NCI-H69 (cell line): Measurements from ENCODE around the gene CIC.
"Not testable (repeated sequence)": the region's sequence is repeated elsewhere in the genome, so short reads cannot be mapped to it uniquely, and the experiment has no call there.

Source experiments
- DNase-seq: peaks from one replicate; lab custom pipeline; 2025; lab: John Stamatoyannopoulos, UW

CIC gene

DNA sequence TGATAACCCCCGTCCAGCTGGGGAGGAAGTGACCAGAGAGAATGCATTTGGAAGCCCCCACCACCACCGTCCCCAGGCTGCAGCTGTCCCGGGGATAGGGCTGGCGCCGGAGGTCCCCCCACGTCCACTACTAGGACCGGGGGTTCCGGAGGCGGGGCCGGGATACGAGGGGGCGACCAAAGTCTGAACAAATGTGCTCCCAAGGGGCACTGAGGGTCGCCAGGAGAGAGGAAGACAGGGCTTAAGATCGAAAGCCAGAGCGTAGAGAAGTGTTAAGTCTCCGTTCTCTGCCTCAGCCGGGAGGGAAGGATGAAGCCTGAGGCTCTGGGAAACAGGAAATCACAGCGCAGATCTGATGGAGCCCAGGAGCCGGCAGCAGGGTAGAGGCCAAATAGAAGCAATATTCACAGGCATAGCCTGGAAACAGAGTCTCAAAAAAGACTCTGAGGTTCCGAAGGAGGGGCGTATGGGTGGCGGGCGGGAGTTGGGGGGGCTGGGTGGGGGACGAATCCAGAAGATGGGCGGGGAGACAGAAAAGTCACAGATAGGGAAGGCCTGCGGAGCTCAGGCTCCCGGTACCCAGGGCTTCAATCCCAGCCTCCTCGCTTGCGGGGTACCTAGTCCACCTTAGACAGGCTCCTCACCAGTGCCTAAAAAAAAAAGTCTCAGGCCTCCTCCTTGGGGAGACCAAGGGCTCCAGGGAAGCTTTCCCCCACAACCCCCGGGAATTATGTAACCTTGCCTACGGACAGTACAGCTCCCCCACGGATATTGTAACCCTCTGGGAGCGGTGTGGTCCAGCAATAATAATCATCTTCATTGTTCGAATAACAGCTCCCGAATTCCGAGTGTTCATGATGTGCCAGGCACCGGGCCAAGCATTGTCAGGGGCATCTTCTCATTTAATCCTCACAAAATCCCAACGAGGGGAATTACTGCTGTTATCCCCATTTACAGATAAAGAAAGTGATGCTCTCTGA lies 13.0 kb upstream of the CIC start:
- DNase-seq, result peak; percentile 78

DNA sequence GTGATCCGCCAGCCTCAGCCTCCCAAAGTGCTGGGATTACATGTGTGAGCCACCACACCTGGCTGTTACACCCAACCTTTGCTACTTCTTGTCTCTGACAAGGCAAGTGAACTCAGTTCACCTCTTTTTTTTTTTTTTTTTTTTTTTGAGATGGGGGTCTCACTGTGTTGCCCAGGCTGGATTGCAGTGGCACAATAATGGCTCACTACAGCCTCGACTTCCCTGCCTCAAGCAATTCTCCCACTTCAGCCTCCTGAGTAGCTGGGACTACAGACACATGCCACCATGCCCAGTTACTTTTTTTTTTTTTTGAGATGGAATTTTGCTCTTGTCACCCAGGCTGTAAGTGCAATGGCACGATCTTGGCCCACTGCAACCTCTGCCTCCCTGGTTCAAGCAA lies 11.2 kb upstream of the CIC start:
- not testable (repeated sequence) for DNase-seq

DNA sequence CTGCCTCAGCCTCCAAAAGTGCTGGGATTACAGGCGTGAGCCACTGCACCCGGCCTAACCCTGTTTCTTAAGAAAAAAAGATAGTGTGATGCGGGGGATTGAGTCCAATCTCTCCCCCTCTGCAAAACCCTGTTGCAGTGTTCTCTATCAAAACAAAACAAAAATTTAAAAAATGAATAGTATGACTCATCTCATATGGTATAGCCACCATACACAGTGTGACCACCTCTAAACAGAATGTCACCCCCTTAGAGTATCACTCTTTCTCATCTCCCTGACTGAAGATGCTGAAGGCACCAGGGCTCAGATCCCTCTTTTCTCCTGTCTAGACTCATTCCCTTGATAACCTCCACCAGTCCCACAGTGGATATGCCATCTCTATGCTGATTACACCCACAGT lies 7.3 kb upstream of the CIC start:
- no peak for DNase-seq

DNA sequence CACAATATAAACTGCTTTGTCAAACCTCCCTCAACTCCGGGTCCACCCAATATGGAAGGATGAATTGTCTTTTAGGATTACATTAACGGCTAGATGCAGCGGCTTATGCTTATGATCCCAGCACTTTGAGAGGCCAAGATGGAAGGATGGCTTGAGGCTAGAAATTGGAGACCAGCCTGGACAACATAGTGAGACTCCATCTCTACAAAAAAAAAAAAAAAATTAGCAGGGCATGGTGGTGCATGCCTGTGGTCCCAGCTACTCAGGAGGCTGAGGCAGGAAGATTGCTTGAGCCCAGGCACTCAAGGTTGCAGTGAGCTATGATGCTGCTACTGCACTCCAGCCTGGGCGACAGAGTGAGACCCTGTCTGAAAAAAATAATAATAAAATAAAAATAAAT lies 2.9 kb upstream of the CIC start:
- not testable (repeated sequence) for DNase-seq

DNA sequence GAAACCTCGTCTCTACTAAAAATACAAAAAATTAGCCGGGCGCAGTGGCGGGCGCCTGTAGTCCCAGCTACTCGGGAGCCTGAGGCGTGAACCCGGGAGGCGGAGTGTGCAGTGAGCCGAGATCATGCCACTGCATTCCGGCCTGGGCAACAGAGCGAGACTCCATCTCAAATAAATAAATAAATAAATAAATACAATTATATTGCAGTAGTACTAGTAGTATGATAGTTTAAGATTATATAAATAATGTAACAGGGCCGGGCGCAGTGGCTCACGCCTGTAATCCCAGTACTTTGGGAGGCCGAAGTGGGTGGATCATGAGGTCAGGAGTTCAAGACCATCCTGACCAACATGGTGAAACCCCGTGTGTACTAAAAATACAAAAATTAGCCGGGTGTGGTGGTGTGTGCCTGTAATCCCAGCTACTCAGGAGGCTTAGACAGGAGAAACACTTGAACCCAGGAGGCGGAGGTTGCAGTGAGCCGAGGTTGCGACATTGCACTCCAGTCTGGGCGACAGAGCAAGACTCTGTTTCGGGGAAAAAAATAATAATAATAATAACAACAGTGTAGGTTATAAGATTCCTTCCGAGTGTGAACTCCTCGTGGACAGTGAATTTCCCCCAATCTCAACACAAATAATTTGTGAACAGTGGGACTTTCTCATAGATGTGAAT lies 2.0 kb upstream of the CIC start:
- not testable (repeated sequence) for DNase-seq

DNA sequence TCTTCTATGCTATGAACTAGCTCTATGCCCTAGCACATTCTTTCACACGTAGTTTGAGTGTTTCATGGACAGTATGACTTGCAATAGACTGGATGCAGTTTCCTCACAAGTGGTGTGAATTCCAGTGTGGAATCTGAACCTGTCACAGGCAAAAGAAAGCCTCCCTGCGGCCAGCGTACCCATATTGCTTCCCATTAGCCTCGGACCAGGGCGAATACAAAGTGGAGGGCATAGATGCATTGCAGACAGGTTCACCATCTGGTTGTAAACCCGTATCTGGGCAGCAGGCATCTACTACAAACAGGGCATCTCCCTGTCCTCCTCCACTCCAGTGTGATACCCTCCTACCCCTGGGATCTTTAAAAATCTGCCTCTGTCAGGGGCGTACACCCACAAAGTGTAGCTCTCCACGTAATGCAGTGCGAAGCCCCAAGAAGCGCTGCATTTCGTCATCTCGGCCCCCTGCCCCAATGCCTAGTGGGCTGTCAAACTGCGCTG lies 1.4 kb upstream of the CIC start:
- DNase-seq, result no peak

DNA sequence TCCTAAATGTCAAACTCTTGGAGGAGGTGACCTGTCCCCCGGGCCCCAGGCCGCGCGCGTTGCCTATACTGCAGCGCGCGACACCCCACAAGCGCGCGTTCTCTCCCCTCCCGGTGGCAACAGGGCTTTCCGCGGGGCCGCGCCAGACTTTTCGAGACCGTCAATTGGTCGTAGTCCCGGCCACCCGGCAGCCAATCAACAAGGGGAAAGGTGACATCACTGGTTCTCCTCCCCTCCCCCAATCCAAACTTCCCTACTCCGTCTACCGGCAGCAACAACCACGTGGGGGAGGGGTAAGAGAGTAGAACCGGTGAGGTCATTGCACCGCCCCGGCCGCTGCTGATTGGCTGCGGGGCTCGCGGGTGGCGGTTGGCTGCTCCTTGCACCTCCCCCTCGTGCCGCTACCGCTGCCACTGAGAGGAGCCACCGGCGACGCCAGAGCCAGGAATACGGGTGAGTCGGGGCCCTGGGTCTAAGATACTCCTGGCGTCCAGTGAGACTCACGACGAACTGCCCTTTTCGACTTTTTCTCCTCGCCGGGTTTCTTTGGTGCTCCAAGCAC lies 829 bp upstream of the CIC start:
- peak; percentile 100 for DNase-seq

DNA sequence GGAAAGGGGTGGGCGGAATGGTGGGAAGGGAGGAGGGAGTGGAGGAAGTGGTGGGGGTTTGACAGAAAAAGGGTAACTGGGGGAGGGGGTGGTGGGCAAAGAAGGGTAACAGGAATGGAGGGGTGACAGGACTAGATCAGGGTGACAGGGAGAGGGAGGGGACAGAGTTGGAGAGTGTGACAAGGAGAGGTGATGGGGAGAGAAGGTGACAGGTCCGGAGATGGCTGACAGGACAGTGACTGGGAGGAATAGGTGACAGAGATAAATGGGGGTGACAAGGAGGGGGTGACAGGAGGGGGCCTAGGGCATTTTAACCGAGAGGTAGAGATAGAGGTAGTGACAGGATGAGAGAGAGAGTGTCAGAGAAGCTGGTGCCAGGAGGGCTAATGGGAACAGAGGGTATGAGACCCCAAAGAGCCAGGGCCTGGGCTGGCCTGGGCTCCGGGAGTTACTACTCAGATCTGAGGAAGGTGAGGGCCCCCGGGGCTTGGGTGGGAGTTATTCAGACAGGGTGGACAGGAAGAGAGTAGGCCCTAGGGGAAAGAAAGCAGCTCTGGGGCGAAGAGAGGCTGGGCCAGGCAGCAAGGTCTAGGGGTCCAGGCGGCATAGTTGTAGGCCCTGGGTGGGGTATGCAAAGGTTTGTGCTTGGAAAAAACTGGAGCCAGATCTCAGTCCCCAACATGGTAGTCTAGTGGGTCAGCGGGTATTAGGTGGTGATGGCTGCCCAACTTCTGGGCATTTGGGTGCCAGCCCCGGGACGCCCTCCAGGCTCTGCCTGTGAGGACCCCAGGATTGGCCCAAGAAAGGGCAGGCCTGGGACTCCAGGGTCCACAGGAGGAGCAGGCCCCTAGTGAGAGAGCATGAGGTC lies 660 bp downstream of the CIC start:
- DNase-seq, result no peak

DNA sequence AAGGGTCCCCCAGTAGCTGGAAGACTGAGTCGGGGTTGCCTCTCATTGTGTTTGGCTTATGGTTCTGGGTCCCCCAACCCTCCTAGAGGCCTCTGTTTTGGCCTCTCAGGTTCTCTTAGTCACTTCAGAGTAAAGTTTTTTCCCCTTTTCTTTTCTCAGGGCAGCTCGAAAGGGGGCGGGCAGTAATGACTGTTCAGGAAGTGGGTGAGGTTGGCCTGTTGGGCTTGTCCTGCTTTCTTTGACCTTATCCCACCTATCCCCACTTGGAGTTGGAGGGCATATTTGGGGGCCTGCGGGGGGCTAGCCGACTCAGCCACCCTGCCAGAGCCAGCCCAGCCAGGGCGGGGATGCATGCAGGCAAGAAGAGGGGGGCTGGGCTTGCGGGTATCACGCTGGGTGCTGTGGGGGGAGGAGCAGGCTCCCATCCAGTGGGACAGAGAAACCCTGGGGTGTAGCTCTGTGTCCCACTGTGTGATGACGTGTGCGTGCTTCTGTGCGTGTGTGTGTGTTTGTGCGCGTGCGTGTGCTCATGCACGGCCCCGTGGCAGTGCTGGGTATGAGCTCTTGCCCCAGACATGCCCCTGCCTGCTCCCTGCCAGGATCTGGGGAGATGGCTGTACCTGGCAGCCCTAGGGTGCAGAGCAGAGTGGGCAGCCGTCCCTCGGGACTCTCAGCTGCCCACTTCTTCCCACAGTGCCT lies 1.4 kb downstream of the CIC start:
- peak; percentile 66 for DNase-seq

DNA sequence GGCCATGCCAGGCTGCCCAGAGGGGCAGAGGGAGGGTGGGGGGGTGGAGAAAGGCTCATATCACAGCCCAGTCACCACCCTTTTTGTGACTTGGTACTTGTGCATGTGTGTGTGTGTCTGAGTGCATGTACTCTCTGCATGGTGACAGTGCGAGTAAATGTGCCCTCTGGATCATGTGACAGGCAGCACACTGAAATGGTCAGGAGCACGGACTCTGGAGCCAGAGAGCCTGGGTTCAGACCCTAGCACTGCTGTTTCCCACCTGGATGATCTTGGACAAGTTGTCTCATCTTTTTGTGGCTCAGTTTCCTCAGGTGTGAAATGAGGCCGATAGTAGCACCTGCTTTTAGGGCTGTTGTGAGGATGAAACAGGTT lies 2.0 kb downstream of the CIC start:
- DNase-seq, result no peak

DNA sequence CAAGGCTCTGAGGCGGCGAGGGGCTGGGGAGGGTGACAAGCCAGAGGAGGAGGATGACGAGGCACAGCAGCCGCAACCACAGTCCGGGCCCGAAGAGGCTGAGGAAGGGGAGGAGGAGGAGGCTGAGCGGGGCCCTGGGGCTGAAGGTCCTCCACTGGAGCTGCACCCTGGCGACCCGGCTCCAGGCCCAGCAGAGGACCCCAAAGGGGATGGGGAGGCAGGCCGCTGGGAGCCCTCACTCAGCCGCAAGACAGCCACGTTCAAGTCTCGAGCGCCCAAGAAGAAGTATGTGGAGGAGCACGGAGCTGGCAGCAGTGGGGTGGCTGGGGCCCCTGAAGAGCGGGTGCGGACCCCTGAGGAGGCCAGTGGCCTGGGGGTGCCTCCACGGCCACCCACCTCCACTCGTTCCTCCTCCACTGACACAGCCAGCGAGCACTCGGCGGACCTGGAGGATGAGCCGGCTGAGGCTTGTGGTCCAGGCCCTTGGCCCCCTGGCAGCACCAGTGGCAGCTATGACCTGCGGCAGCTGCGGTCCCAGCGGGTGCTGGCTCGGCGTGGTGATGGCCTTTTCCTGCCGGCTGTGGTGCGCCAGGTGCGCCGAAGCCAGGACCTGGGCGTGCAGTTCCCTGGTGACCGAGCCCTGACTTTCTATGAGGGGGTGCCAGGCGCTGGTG lies 2.9 kb downstream of the CIC start:
- peak; percentile 41 for DNase-seq

DNA sequence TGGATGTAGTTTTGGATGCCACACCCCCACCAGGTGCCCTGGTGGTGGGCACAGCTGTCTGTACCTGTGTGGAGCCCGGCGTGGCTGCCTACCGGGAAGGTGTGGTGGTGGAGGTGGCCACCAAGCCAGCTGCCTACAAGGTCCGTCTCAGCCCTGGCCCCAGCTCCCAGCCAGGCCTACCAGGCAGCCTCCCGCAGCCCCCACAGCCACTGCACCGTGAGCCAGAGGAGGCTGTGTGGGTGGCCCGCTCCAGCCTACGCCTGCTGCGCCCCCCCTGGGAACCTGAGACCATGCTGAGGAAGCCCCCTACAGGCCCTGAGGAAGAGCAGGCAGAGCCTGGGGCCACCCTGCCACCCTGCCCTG lies 3.5 kb downstream of the CIC start:
- no peak for DNase-seq

DNA sequence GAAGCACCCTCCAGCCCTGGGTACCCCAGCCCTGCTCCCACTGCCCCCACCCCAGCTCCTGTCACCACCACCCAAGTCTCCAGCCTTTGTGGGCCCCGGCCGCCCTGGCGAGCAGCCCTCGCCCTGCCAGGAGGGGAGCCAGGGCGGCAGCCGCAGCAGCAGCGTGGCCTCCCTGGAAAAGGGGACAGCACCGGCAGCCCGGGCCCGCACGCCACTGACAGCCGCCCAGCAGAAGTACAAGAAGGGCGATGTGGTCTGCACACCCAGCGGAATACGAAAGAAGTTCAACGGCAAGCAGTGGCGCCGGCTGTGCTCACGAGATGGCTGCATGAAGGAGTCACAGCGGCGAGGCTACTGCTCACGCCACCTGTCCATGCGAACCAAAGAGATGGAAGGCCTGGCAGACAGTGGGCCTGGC lies 3.9 kb downstream of the CIC start:
- DNase-seq, result no peak

DNA sequence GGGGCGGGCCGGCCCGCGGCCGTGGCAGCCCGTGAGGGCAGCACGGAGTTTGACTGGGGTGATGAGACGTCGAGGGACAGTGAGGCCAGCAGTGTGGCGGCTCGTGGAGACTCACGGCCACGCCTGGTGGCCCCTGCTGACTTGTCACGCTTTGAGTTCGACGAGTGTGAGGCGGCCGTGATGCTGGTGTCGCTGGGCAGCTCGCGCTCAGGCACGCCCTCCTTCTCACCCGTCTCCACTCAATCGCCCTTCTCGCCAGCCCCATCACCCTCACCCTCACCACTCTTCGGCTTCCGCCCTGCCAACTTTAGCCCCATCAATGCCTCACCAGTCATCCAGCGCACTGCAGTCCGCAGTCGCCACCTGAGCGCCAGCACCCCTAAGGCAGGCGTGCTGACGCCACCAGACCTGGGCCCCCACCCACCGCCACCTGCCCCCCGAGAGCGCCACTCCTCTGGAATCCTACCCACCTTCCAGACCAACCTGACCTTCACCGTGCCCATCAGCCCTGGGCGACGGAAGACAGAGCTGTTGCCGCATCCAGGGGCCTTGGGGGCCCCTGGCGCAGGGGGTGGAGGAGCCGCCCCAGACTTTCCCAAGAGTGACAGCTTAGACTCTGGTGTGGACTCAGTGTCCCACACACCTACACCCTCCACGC lies 4.5 kb downstream of the CIC start:
- no peak for DNase-seq

DNA sequence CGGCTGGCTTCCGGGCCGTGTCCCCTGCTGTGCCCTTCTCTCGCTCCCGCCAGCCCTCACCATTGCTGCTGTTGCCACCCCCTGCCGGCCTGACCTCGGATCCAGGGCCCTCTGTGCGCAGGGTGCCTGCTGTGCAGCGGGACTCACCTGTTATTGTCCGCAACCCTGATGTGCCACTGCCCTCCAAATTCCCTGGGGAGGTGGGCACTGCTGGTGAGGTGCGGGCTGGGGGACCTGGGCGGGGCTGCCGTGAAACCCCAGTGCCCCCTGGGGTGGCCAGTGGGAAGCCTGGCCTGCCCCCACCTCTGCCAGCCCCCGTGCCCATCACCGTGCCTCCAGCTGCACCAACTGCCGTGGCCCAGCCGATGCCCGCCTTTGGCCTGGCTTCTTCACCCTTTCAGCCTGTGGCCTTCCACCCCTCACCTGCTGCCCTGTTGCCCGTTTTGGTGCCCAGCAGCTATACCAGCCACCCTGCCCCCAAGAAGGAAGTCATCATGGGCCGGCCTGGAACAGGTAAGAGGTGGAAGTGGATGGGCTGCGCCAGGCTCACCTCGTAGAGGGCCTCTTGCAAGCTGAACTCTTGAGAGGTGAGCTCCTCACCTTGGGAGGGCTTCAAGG lies 5.1 kb downstream of the CIC start:
- no peak for DNase-seq

DNA sequence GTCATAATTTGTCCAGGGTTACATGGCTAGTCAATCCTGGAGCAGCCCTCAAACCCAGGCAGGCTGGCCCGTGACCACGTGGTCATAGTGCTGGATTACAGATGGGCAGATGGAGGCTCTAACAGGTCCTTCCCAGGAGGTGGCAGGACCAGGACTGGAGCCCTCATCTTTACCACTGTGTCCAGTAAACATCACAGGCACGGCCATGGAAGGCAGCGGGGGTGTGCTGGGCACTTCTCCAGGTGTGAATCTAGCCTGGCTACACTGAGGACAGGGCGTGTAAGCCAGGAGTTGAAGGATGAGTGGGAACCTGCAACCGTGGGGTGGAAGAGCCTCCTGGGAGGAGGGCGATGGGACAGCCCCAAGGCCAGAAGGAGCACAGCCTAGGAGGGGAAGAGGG lies 6.1 kb downstream of the CIC start:
- no peak for DNase-seq

DNA sequence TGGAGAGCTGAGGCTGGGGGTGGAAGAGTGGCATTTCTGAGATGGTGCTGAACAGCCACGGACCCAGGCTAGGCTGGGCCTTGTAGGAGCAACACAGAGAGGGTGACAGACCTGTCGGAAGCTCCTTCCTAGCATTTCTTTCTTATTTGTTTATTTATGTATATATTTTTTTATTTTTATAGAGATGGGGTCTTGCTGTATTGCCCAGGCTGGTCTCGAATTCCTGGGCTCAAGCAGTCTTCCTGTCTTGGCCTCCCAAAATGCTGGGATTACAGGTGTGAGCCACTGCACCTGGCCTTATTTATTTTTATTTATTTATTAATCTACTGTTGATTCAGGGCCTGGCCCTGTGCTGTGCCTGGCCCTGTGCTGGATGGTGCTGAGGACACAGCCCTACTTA lies 6.5 kb downstream of the CIC start:
- no peak for DNase-seq

DNA sequence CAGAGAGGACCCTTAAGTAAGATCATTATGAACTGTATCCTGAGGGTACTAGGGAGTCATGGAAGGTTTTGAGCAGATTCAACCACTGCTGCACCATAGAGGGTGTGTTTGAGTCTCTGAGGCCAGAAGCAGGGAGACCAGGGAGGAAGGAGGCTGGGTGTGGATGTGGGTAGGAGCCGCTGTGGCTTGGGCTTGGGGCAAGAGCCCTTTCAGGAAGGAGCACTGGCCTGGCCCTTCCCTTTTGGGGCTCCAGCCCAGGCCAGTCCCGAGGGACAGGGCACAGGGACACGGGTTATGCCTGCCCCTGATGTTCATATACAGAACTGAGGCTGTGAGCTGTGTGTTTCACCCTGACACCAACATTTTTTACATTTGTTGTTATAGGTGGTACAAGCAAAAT lies 7.2 kb downstream of the CIC start:
- DNase-seq, result no peak

DNA sequence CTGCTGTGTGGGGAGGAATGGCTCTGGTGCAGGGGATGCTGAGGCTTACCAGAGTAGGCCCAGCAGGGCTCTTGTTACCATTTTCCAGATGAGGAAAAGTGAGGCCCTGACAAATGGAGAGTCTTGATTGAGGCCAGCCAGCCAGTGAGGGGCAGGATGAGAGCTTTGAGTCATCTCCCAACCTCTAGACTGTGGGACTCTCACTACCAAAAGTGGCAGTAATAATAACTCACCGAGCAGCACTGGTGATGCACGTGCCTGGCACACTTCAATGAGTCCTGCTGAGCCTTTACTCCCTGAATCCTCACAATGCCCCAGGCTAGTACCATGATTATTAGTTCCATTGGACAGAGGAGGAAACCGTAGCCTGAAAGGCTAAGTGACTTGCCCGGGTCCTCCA lies 7.8 kb downstream of the CIC start:
- DNase-seq, result peak; percentile 89
